HepG2 (cell line): Measurements from ENCODE around the gene ZNF800. TPM values are rescaled to one million over a fixed set of nuclear protein-coding genes. Genes with fewer than 3 reads are reported as not detected.

ENCODE experiments used
- AGO2 ChIP-seq: fragments of 200-400 bp; formaldehyde crosslinking; optimal IDR thresholded peaks from 2 replicates; pipeline ENCODE3; 2017; ENCODE audit warnings: mild to moderate bottlenecking, low read depth, low read length, moderate library complexity
- GPN1 ChIP-seq: sonication (generic); formaldehyde crosslinking; IDR thresholded peaks from 2 replicates; pipeline ENCODE4 v1.5.1; 2020; ENCODE audit warnings: missing genetic modification reagents, borderline replicate concordance
- HOXA3 ChIP-seq: sonication (generic); formaldehyde crosslinking; IDR thresholded peaks from 2 replicates; pipeline ENCODE4 v1.5.0; 2020; ENCODE audit warnings: missing genetic modification reagents
- ISX ChIP-seq: sonication (generic); formaldehyde crosslinking; conservative IDR thresholded peaks from 2 replicates; pipeline ENCODE4 v1.5.0; 2020; ENCODE audit warnings: missing genetic modification reagents
- KDM1A ChIP-seq: IDR thresholded peaks from 2 replicates; pipeline ENCODE4 v1.6.1; 2016; ENCODE audit warnings: missing compliant biosample characterization
- KMT2B ChIP-seq: IDR thresholded peaks from 2 replicates; pipeline ENCODE4 v1.6.1; 2016; ENCODE audit warnings: missing genetic modification reagents, missing compliant biosample characterization
- NCOA1 ChIP-seq: sonication (generic); formaldehyde crosslinking; IDR thresholded peaks from 2 replicates; pipeline ENCODE4 v1.9.0; 2021; ENCODE audit warnings: missing genetic modification reagents
- NKX3-1 ChIP-seq: sonication (generic); formaldehyde crosslinking; IDR thresholded peaks from 2 replicates; pipeline ENCODE4 v1.5.0; 2020; ENCODE audit warnings: missing genetic modification reagents
- PRMT3 ChIP-seq: sonication (generic); formaldehyde crosslinking; IDR thresholded peaks from 2 replicates; pipeline ENCODE4 v1.8.1; 2022; ENCODE audit warnings: low read depth, mild to moderate bottlenecking, moderate library complexity, missing genetic modification reagents, borderline replicate concordance
- RAD21 ChIP-seq: fragments of 450-650 bp; formaldehyde crosslinking; IDR thresholded peaks from 2 replicates; pipeline ENCODE4 v1.5.0; 2020; ENCODE audit warnings: mild to moderate bottlenecking
- STAG1 ChIP-seq: sonication (generic); formaldehyde crosslinking; IDR thresholded peaks from 2 replicates; pipeline ENCODE4 v1.4.0; 2020; ENCODE audit warnings: missing genetic modification reagents
- ZKSCAN1 ChIP-seq: fragments of 150-350 bp; IDR thresholded peaks from 2 replicates; pipeline ENCODE4 v1.6.1; 2014; ENCODE audit warnings: low read length
- ZNF101 ChIP-seq: sonication (generic); formaldehyde crosslinking; IDR thresholded peaks from 2 replicates; pipeline ENCODE4 v1.4.0; 2020; ENCODE audit warnings: mild to moderate bottlenecking, low read depth, missing genetic modification reagents, borderline replicate concordance
- ZNF12 ChIP-seq: sonication (generic); formaldehyde crosslinking; IDR thresholded peaks from 2 replicates; pipeline ENCODE4 v1.5.0; 2020; ENCODE audit warnings: missing genetic modification reagents
- ZNF232 ChIP-seq: sonication (generic); formaldehyde crosslinking; IDR thresholded peaks from 2 replicates; pipeline ENCODE4 v1.4.0; 2020; ENCODE audit warnings: missing genetic modification reagents, borderline replicate concordance
- ZNF44 ChIP-seq: sonication (generic); formaldehyde crosslinking; IDR thresholded peaks from 2 replicates; pipeline ENCODE4 v1.5.1; 2020; ENCODE audit warnings: mild to moderate bottlenecking, missing genetic modification reagents
- polyA plus RNA-seq, 8 experiments: library from polyadenylated mRNA; depleted of rRNA in 3 of 8; stranded (reverse) in 7 of 8; unstranded in 1 of 8; fragments of >200 nt; fragmentation: Illumina TruSeq in 4 of 8; extraction: Trizol in 4 of 8; gene quantifications; 2 replicates each; pipeline versions ENCODE4 v1.2.1 to v1.2.3, GENCODE V29; 2011 to 2016; ENCODE audit warnings: low read depth in 4 of 8, missing spikeins in 1 of 8, mixed read lengths in 1 of 8; ENCODE audit not compliant: insufficient read depth in 1 of 8
- total RNA-seq, 5 experiments: library from RNA; depleted of rRNA; stranded (reverse); fragments of >200 nt; fragmentation: Illumina TruSeq; extraction: Trizol; gene quantifications; 2 replicates each; pipeline ENCODE4 v1.2.3, GENCODE V29; 2016; ENCODE audit warnings: low read depth in 1 of 5
- TF ChIP-seq, protein P1 (sequence below): sonication (generic); formaldehyde crosslinking; IDR thresholded peaks from 2 replicates; pipeline ENCODE4 v1.9.0; 2021; ENCODE audit warnings: missing genetic modification reagents, borderline replicate concordance
- TF ChIP-seq, protein P2 (sequence below), 2 experiments: sonication (generic) in 1 of 2; formaldehyde crosslinking in 1 of 2; IDR thresholded peaks; 2 replicates each; pipeline versions ENCODE4 v1.6.1 to v1.9.0; 2014 to 2022; ENCODE audit warnings: antibody characterized with exemption in 1 of 2, borderline replicate concordance in 1 of 2, inconsistent platforms in 1 of 2, low read depth in 1 of 2, missing genetic modification reagents in 1 of 2
- TF ChIP-seq, protein P3 (sequence below): sonication (generic); formaldehyde crosslinking; IDR thresholded peaks from 2 replicates; pipeline ENCODE4 v1.4.0; 2020; ENCODE audit warnings: missing genetic modification reagents
- TF ChIP-seq, protein P4 (sequence below): sonication (generic); formaldehyde crosslinking; IDR thresholded peaks from 2 replicates; pipeline ENCODE4 v1.4.0; 2020; ENCODE audit warnings: missing genetic modification reagents

Gene ZNF800
- total and polyA plus RNA-seq, 2 of the 13 experiments (the other 11 are each of a cell fraction or from before 2014, with no cell fraction given), result 7.1 to 12.7 TPM

DNA sequence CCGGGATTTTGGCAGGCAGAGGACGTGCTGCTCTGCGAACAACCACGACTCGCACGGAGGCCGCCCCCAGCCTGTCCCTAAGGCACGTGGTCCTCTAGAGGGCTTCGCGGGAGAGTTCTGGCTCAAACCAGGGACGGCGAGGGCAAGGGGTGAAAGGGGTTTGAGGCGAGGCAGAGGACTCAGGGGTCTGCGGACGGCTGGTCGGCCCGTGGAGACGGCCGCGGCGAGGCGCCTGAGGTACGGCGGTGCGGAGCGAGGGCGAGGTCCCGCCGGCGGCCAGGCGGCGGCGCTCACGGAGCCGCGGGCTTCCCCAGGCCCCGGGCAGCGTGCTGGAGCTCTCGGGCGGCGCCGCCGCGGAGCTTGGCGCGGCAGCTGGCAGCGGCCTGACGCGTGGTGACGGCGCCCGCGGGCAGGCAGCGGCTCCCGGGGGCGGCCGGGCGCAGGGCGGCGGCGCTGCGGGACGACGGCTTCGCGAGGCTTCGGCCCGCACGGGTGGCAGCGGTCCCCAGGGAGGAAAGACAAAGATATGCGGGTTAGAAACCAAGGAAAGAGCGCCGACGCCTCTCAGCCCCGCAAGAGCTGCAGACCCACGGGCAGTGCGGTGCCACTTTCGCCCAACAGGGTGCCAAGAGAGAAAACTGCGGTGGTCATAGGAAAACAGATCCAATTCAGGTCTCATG lies 44.8 kb downstream of the ZNF800 start (continued):
- TF ChIP-seq, protein P1, sequence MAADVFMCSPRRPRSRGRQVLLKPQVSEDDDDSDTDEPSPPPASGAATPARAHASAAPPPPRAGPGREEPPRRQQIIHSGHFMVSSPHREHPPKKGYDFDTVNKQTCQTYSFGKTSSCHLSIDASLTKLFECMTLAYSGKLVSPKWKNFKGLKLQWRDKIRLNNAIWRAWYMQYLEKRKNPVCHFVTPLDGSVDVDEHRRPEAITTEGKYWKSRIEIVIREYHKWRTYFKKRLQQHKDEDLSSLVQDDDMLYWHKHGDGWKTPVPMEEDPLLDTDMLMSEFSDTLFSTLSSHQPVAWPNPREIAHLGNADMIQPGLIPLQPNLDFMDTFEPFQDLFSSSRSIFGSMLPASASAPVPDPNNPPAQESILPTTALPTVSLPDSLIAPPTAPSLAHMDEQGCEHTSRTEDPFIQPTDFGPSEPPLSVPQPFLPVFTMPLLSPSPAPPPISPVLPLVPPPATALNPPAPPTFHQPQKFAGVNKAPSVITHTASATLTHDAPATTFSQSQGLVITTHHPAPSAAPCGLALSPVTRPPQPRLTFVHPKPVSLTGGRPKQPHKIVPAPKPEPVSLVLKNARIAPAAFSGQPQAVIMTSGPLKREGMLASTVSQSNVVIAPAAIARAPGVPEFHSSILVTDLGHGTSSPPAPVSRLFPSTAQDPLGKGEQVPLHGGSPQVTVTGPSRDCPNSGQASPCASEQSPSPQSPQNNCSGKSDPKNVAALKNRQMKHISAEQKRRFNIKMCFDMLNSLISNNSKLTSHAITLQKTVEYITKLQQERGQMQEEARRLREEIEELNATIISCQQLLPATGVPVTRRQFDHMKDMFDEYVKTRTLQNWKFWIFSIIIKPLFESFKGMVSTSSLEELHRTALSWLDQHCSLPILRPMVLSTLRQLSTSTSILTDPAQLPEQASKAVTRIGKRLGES (CRISPR knock-in tag), result no peak
- TF ChIP-seq ZNF101 (CRISPR knock-in tag) (no peak), NKX3-1 (CRISPR knock-in tag) (no peak), ZKSCAN1 (no peak), HOXA3 (CRISPR knock-in tag) (0 out of 2 replicates have a peak, but pooled peaks have one; percentile 29), AGO2 (no peak), PRMT3 (CRISPR knock-in tag) (peak; percentile 82; the same call in 1 of the 2 replicates), ZNF44 (CRISPR knock-in tag) (0 out of 2 replicates have a peak, but pooled peaks have one; percentile 34), RAD21 (CRISPR knock-in tag) (peak; percentile 84), KDM1A (CRISPR knock-in tag) (no peak), ZNF12 (no peak), KMT2B (CRISPR knock-in tag) (no peak), ISX (CRISPR knock-in tag) (no peak), STAG1 (CRISPR knock-in tag) (peak; percentile 59; the same call in 1 of the 2 replicates), GPN1 (CRISPR knock-in tag) (no peak), ZNF232 (CRISPR knock-in tag) (no peak), NCOA1 (CRISPR knock-in tag) (no peak)
- TF ChIP-seq, protein P2, sequence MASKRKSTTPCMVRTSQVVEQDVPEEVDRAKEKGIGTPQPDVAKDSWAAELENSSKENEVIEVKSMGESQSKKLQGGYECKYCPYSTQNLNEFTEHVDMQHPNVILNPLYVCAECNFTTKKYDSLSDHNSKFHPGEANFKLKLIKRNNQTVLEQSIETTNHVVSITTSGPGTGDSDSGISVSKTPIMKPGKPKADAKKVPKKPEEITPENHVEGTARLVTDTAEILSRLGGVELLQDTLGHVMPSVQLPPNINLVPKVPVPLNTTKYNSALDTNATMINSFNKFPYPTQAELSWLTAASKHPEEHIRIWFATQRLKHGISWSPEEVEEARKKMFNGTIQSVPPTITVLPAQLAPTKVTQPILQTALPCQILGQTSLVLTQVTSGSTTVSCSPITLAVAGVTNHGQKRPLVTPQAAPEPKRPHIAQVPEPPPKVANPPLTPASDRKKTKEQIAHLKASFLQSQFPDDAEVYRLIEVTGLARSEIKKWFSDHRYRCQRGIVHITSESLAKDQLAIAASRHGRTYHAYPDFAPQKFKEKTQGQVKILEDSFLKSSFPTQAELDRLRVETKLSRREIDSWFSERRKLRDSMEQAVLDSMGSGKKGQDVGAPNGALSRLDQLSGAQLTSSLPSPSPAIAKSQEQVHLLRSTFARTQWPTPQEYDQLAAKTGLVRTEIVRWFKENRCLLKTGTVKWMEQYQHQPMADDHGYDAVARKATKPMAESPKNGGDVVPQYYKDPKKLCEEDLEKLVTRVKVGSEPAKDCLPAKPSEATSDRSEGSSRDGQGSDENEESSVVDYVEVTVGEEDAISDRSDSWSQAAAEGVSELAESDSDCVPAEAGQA (IDR thresholded peaks at IDR 0.05; ENCODE audit: low read depth), result no peak
- TF ChIP-seq, protein P2 (CRISPR knock-in tag; IDR thresholded peaks at IDR 0.05; ENCODE audit: borderline replicate concordance), result no peak
- TF ChIP-seq, protein P3, sequence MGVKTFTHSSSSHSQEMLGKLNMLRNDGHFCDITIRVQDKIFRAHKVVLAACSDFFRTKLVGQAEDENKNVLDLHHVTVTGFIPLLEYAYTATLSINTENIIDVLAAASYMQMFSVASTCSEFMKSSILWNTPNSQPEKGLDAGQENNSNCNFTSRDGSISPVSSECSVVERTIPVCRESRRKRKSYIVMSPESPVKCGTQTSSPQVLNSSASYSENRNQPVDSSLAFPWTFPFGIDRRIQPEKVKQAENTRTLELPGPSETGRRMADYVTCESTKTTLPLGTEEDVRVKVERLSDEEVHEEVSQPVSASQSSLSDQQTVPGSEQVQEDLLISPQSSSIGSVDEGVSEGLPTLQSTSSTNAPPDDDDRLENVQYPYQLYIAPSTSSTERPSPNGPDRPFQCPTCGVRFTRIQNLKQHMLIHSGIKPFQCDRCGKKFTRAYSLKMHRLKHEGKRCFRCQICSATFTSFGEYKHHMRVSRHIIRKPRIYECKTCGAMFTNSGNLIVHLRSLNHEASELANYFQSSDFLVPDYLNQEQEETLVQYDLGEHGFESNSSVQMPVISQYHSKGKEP, result no peak
- TF ChIP-seq, protein P4, sequence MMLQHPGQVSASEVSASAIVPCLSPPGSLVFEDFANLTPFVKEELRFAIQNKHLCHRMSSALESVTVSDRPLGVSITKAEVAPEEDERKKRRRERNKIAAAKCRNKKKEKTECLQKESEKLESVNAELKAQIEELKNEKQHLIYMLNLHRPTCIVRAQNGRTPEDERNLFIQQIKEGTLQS (CRISPR knock-in tag), result no peak
